ENCODE measurements around the gene MAP1S.

Gene MAP1S

GRCh38 chr19:17686023-17686521 is 33.2 kb upstream of the MAP1S start:
- TF ChIP-seq GATA2 (IDR thresholded peaks at IDR 0.05; ENCODE audit: low read depth, low read length) (no peak), GATA3 (IDR thresholded peaks at IDR 0.05; ENCODE audit: low read depth, low read length) (no peak)

GRCh38 chr19:17686592-17687024 is 32.7 kb upstream of the MAP1S start:
- TF ChIP-seq GATA3 (IDR thresholded peaks at IDR 0.05; ENCODE audit: low read depth, low read length) (no peak), GATA2 (IDR thresholded peaks at IDR 0.05; ENCODE audit: low read depth, low read length) (no peak)

- TF ChIP-seq GATA2 (IDR thresholded peaks at IDR 0.05; ENCODE audit: low read depth, low read length) (no peak), GATA3 (IDR thresholded peaks at IDR 0.05; ENCODE audit: low read depth, low read length) (no peak)
Observed at GRCh38 chr19:17687141-17687856, 32.0 kb upstream of the MAP1S start.

GRCh38 chr19:17687857-17688784 is 31.2 kb upstream of the MAP1S start, which contains the start of gene UNC13A:
TSS of gene UNC13A (minus strand) at chr19:17688354. CDS start at chr19:17688199, 155 bp downstream.
- TF ChIP-seq GATA2 (IDR thresholded peaks at IDR 0.05; ENCODE audit: low read depth, low read length) = no peak
- TF ChIP-seq GATA3 (IDR thresholded peaks at IDR 0.05; ENCODE audit: low read depth, low read length) = no peak

- TF ChIP-seq GATA3 (IDR thresholded peaks at IDR 0.05; ENCODE audit: low read depth, low read length) (no peak), GATA2 (IDR thresholded peaks at IDR 0.05; ENCODE audit: low read depth, low read length) (no peak)
Observed at GRCh38 chr19:17688853-17689595, 30.3 kb upstream of the MAP1S start.

GRCh38 chr19:17692566-17692965 is 26.7 kb upstream of the MAP1S start:
- TF ChIP-seq GATA2 (IDR thresholded peaks at IDR 0.05; ENCODE audit: low read depth, low read length) (no peak), GATA3 (IDR thresholded peaks at IDR 0.05; ENCODE audit: low read depth, low read length) (no peak)

- TF ChIP-seq GATA2 (IDR thresholded peaks at IDR 0.05; ENCODE audit: low read depth, low read length) (no peak), GATA3 (IDR thresholded peaks at IDR 0.05; ENCODE audit: low read depth, low read length) (no peak)
Observed at GRCh38 chr19:17695198-17695597, 24.1 kb upstream of the MAP1S start.

- TF ChIP-seq GATA2 (IDR thresholded peaks at IDR 0.05; ENCODE audit: low read depth, low read length) = no peak
- TF ChIP-seq GATA3 (IDR thresholded peaks at IDR 0.05; ENCODE audit: low read depth, low read length) = no peak
Observed at GRCh38 chr19:17703824-17704463, 15.3 kb upstream of the MAP1S start.

- TF ChIP-seq GATA3 (IDR thresholded peaks at IDR 0.05; ENCODE audit: low read depth, low read length) (no peak), GATA2 (IDR thresholded peaks at IDR 0.05; ENCODE audit: low read depth, low read length) (no peak)
Observed at GRCh38 chr19:17706750-17707181, 12.5 kb upstream of the MAP1S start.

GRCh38 chr19:17711851-17712250 is 7.4 kb upstream of the MAP1S start:
- TF ChIP-seq GATA2 (IDR thresholded peaks at IDR 0.05; ENCODE audit: low read depth, low read length) (no peak), GATA3 (IDR thresholded peaks at IDR 0.05; ENCODE audit: low read depth, low read length) (no peak)

GRCh38 chr19:17716309-17716929 is 2.9 kb upstream of the MAP1S start:
- TF ChIP-seq GATA3 (IDR thresholded peaks at IDR 0.05; ENCODE audit: low read depth, low read length) (no peak), GATA2 (IDR thresholded peaks at IDR 0.05; ENCODE audit: low read depth, low read length) (no peak)

- TF ChIP-seq GATA2 (IDR thresholded peaks at IDR 0.05; ENCODE audit: low read depth, low read length) (no peak), GATA3 (IDR thresholded peaks at IDR 0.05; ENCODE audit: low read depth, low read length) (no peak)
Observed at GRCh38 chr19:17718550-17718946, 732 bp upstream of the MAP1S start.
